Sigmoid colon (tissue), 4 donors: ENCODE measurements around the gene CHL1.

Source experiments
- EP300 ChIP-seq, 4 donors: sonication (generic); formaldehyde crosslinking; IDR thresholded peaks; one replicate each; pipeline ENCODE4 v1.6.1; 2017; ENCODE audit warnings: antibody characterized with exemption in 4 of 4
- POLR2A ChIP-seq, 2 donors: fragments of 450-650 bp; IDR thresholded peaks; one replicate each; pipeline ENCODE4 v1.6.1; 2016; ENCODE audit warnings: antibody characterized with exemption in 2 of 2, mild to moderate bottlenecking in 2 of 2, moderate library complexity in 2 of 2
- TF ChIP-seq, protein P1 (sequence below), 4 experiments: fragments of 450-650 bp in 3 of 4; fragments of 200-600 bp in 1 of 4; IDR thresholded peaks; one replicate each; pipeline ENCODE4 v1.5.1; 2016 to 2019; ENCODE audit warnings: antibody characterized with exemption in 4 of 4, mild to moderate bottlenecking in 3 of 4, moderate library complexity in 2 of 4

DNA sequence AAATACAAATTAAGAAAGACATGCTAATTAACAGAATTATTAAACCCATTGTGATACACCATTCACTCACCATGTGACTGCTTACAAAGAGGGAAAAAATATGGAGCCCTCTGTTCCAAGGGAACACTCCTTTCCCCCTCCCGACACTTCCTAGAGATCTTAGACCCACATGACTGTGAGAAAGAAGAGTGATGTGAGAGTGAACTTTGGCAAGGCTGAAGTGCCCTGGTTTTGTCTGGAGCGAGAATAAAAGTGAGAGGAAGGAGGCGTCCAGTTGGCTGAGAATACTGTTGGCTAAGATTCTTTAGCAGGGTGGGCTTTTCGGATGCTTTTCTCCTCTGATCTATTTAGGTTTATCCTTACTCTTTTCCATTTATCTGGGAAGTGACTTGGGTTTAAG, 14.1 kb downstream of the CHL1 start:
- TF ChIP-seq, protein P1, sequence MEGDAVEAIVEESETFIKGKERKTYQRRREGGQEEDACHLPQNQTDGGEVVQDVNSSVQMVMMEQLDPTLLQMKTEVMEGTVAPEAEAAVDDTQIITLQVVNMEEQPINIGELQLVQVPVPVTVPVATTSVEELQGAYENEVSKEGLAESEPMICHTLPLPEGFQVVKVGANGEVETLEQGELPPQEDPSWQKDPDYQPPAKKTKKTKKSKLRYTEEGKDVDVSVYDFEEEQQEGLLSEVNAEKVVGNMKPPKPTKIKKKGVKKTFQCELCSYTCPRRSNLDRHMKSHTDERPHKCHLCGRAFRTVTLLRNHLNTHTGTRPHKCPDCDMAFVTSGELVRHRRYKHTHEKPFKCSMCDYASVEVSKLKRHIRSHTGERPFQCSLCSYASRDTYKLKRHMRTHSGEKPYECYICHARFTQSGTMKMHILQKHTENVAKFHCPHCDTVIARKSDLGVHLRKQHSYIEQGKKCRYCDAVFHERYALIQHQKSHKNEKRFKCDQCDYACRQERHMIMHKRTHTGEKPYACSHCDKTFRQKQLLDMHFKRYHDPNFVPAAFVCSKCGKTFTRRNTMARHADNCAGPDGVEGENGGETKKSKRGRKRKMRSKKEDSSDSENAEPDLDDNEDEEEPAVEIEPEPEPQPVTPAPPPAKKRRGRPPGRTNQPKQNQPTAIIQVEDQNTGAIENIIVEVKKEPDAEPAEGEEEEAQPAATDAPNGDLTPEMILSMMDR (IDR thresholded peaks at IDR 0.05) = no peak
- TF ChIP-seq EP300 (IDR thresholded peaks at IDR 0.05) = no peak
- no peak for TF ChIP-seq POLR2A (IDR thresholded peaks at IDR 0.05)
